SKM-1 (cell line): ENCODE data around the gene EDNRA.
"Not testable (repeated sequence)": the region's sequence is repeated elsewhere in the genome, so short reads cannot be mapped to it uniquely, and the experiment has no call there.

Source experiments
- DNase-seq: peaks from one replicate; lab custom pipeline; 2025; ENCODE audit not compliant: unreplicated experiment; lab: John Stamatoyannopoulos, UW

The EDNRA gene

GRCh38 chr4:147480891-147481576 is at the start of gene EDNRA:
EDNRA (plus strand) TSS chr4:147481097; CDS start chr4:147485682, 4,585 bp downstream.
- no peak for DNase-seq

GRCh38 chr4:147434370-147434769 is 46.5 kb upstream of the EDNRA start:
- not testable (repeated sequence) for DNase-seq

- DNase-seq = no peak
Measured at GRCh38 chr4:147440442-147440841, 40.5 kb upstream of the EDNRA start.

GRCh38 chr4:147447786-147448185 is 33.1 kb upstream of the EDNRA start:
- no peak for DNase-seq

- no peak for DNase-seq
Measured at GRCh38 chr4:147453561-147454141, 27.2 kb upstream of the EDNRA start.

GRCh38 chr4:147456706-147457105 is 24.2 kb upstream of the EDNRA start:
- no peak for DNase-seq

GRCh38 chr4:147461161-147461560 is 19.7 kb upstream of the EDNRA start:
- no peak for DNase-seq

- no peak for DNase-seq
Measured at GRCh38 chr4:147463065-147463464, 17.8 kb upstream of the EDNRA start.

- DNase-seq = no peak
Measured at GRCh38 chr4:147465461-147465860, 15.4 kb upstream of the EDNRA start.

- no peak for DNase-seq
Measured at GRCh38 chr4:147477439-147477838, 3.5 kb upstream of the EDNRA start.

GRCh38 chr4:147479376-147479775 is 1.5 kb upstream of the EDNRA start:
- DNase-seq = no peak

- no peak for DNase-seq
Measured at GRCh38 chr4:147479786-147480185, 1.1 kb upstream of the EDNRA start.

GRCh38 chr4:147480502-147480890 is 401 bp upstream of the EDNRA start:
- no peak for DNase-seq

- no peak for DNase-seq
Measured at GRCh38 chr4:147481577-147482109, 746 bp downstream of the EDNRA start.

GRCh38 chr4:147482281-147482680 is 1.4 kb downstream of the EDNRA start:
- no peak for DNase-seq

- DNase-seq = no peak
Measured at GRCh38 chr4:147485167-147485566, 4.3 kb downstream of the EDNRA start.

GRCh38 chr4:147487616-147488015 is 6.7 kb downstream of the EDNRA start:
- DNase-seq = no peak

- no peak for DNase-seq
Measured at GRCh38 chr4:147488556-147488955, 7.7 kb downstream of the EDNRA start.

- DNase-seq = no peak
Measured at GRCh38 chr4:147491086-147491485, 10.2 kb downstream of the EDNRA start.

GRCh38 chr4:147492306-147492705 is 11.4 kb downstream of the EDNRA start:
- DNase-seq = no peak

- DNase-seq = no peak
Measured at GRCh38 chr4:147492761-147493160, 11.9 kb downstream of the EDNRA start.

GRCh38 chr4:147493307-147493706 is 12.4 kb downstream of the EDNRA start:
- no peak for DNase-seq

- DNase-seq = no peak
Measured at GRCh38 chr4:147494301-147494700, 13.4 kb downstream of the EDNRA start.
